ENCODE results near the gene AKR1B1. TPM values are rescaled to one million over a fixed set of nuclear protein-coding genes. Genes with fewer than 3 reads are reported as not detected.
A peak's percentile ranks its signal among the peaks of the same experiment; 100 is the strongest.

The AKR1B1 gene
- total and polyA plus RNA-seq, 2 experiments from 2014 or later = 48.9 to 158 TPM

DNA sequence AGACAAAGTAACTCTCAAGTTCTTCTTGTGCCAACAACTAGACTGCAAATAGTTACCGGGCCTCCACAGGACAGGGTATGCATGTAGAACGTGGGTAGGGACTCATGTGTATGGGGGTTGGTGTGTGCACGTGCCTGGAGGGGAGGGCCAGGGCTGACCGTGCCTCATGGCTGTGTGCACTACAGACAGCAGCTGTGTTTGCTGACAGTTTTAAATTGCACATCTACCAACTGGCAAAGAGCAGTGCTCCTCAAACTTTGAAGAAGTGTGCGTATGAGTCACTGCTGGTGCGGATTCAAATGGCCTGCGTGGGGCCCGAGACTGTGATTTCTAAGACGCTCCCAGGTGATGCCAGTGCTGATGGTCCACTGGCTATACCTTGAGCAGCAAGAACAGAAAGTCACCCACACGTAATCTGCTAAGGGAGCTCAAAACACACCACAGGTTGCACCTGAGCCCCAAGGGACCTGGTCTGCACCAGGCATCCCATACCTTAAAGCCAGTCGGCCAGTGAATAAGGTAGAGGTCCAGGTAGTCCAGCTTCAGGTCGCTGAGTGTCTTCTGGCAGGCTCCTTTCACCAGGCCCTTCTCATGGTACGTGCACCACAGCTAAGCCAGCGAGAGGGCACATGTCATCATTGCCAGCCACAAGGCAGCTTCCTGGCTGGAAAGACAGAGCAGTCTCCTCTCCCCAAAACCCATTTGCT, 8.5 kb downstream of the AKR1B1 start:
- Histone ChIP-seq H3K4me3 (no peak overlapping the region), H3K36me3 (peaks cover 10% of the 10 kb centered on the region), H3K27me3 (no peaks in the 10 kb centered on the region), H3K9me3 (ENCODE audit: low read depth) (no peaks in the 10 kb centered on the region), H3K27ac (no peak overlapping the region), H3K4me1 (ENCODE audit: low read depth) (no peaks in the 10 kb centered on the region)
- TF ChIP-seq, protein P1, sequence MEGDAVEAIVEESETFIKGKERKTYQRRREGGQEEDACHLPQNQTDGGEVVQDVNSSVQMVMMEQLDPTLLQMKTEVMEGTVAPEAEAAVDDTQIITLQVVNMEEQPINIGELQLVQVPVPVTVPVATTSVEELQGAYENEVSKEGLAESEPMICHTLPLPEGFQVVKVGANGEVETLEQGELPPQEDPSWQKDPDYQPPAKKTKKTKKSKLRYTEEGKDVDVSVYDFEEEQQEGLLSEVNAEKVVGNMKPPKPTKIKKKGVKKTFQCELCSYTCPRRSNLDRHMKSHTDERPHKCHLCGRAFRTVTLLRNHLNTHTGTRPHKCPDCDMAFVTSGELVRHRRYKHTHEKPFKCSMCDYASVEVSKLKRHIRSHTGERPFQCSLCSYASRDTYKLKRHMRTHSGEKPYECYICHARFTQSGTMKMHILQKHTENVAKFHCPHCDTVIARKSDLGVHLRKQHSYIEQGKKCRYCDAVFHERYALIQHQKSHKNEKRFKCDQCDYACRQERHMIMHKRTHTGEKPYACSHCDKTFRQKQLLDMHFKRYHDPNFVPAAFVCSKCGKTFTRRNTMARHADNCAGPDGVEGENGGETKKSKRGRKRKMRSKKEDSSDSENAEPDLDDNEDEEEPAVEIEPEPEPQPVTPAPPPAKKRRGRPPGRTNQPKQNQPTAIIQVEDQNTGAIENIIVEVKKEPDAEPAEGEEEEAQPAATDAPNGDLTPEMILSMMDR (IDR thresholded peaks at IDR 0.05; ENCODE audit: low read depth, low read length) = no peak
- DNase-seq (ENCODE audit: low read depth in 1 of 2, low spot score in 1 of 2) = peak in 1 of 2 donors; percentile 32

DNA sequence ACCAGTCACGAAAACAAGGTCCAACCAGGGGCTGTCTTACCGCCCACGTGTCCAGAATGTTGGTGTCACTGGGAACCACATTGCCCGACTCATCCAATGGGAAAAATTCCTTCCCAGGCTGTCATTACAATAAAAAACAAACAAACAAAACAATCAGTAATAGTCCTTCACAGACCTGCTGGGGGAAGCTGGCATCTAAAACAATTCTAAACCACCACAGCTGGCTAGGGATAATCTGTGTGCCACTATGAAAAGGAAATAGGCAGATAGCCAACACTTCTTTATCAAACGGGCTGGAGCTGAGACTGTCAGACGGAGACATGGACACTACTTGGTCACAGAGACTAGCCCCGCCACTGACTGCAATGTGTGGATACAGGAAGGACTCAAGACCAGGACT, 9.2 kb downstream of the AKR1B1 start:
- Histone ChIP-seq H3K27ac (no peak overlapping the region), H3K9me3 (ENCODE audit: low read depth) (no peaks in the 10 kb centered on the region), H3K27me3 (no peaks in the 10 kb centered on the region), H3K36me3 (peaks cover 16% of the 10 kb centered on the region), H3K4me1 (ENCODE audit: low read depth) (no peaks in the 10 kb centered on the region), H3K4me3 (no peak overlapping the region)
- DNase-seq (ENCODE audit: low read depth in 1 of 2, low spot score in 1 of 2) = no peak
- TF ChIP-seq, protein P1 (IDR thresholded peaks at IDR 0.05; ENCODE audit: low read depth, low read length) = no peak

DNA sequence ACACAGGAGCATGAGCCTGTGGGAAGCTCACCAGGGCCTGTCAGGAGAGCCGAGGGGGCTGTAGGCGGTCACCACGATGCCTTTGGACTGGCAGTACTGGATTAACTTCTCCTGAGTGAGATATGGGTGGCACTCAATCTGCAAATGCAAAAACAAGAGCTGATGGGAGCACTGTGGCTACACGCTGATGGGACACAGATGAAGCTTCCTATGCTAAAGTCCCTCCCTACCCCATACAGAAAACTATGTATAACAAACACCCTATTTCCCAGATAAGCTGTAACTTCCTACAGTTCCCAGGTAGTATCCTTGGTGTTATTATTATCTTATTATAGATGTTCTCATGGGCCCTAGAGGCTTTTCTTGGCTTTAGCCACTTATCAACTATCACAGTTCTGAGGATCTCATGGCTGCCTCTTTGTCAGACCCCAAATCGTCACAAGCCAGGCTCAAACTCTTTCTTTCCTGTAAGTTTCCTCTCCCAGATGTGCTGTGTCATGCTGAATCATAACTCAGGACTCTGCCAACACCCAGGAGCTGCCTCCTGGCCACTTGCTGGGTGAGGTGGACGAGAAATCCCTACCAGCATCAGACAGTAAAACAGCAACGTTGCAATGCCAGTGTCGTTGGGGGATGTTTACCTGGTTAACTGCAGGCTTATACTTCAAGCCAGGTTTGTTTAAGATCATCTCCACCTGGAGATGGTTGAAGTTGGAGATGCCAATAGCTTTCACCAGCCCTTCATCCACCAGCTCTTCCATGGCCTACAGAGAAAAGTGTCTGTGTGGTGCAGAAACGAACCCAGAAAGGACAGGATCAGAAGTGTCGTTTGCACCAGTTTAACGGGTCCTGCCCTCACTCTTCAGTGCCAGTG, 10.3 kb downstream of the AKR1B1 start:
- TF ChIP-seq, protein P1 (IDR thresholded peaks at IDR 0.05; ENCODE audit: low read depth, low read length) = no peak
- peak in 1 of 2 donors; percentile 86 for DNase-seq (ENCODE audit: low read depth in 1 of 2, low spot score in 1 of 2)
- Histone ChIP-seq H3K36me3 (peaks cover 20% of the 10 kb centered on the region), H3K4me1 (ENCODE audit: low read depth) (no peaks in the 10 kb centered on the region), H3K27ac (no peak overlapping the region), H3K27me3 (no peaks in the 10 kb centered on the region), H3K9me3 (ENCODE audit: low read depth) (no peaks in the 10 kb centered on the region), H3K4me3 (no peak overlapping the region)

DNA sequence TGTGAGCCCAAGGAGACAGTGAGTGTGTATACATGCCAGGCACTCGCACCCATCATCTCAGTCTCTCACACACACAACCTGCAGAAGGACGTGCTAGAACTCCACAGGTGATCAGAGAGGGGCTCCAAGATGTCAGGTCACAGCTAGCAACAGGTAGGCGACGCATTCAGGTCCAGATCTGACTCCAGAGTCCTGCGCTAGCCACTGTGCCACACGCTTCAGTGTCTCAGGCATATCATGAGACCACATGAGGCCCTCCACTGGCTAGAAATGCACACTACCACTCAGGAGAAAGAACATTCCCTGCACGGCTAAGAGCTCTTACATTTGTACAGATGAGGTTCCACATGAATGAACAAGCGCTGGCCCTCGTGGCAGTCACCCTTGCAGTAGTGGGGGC, 11.5 kb downstream of the AKR1B1 start:
- TF ChIP-seq, protein P1 (IDR thresholded peaks at IDR 0.05; ENCODE audit: low read depth, low read length) = no peak
- Histone ChIP-seq H3K27ac (no peak overlapping the region), H3K36me3 (peaks cover 20% of the 10 kb centered on the region), H3K9me3 (ENCODE audit: low read depth) (no peaks in the 10 kb centered on the region), H3K4me3 (no peak overlapping the region), H3K4me1 (ENCODE audit: low read depth) (no peaks in the 10 kb centered on the region), H3K27me3 (no peaks in the 10 kb centered on the region)
- DNase-seq (ENCODE audit: low read depth in 1 of 2, low spot score in 1 of 2) = no peak

DNA sequence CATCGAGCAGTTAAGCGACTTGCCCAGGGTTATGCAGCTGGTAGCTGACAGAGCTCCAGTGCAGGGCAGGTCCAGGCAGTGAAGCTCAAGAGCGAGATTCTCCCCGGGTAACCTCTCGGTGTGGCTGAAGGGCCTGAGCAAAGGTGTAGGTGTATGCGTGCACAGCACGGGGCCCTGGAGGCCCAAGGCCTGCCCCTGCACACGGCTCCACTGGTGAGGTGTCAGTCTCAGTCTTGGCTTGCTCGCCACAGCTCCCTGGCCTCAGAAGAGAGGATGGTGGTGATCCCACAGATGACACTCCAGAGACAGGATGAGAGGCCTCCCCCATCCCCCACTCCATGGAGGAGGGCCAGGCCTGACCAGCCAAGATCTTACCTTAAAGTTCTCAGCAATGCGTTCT, 12.0 kb downstream of the AKR1B1 start:
- TF ChIP-seq, protein P1 (IDR thresholded peaks at IDR 0.05; ENCODE audit: low read depth, low read length) = no peak
- Histone ChIP-seq H3K4me3 (no peak overlapping the region), H3K27me3 (no peaks in the 10 kb centered on the region), H3K36me3 (peaks cover 20% of the 10 kb centered on the region), H3K9me3 (ENCODE audit: low read depth) (no peaks in the 10 kb centered on the region), H3K27ac (no peak overlapping the region), H3K4me1 (ENCODE audit: low read depth) (no peaks in the 10 kb centered on the region)
- no peak for DNase-seq (ENCODE audit: low read depth in 1 of 2, low spot score in 1 of 2)

Measured in cardiac muscle cell (in vitro differentiated cells and primary cell).